Kidney (tissue), 14 donors: ENCODE measurements around the gene HNRNPR. TPM values are rescaled to one million over a fixed set of nuclear protein-coding genes. Genes with fewer than 3 reads are reported as not detected.

Experiments used
- DNase-seq, 5 donors: peaks; one replicate each; pipeline ENCODE4 v3.0.0-alpha.2; 2013 to 2020
- FAIRE-seq: peaks from 2 replicates; lab custom pipeline; 2012; peaks lifted over from hg19 to GRCh38; lab: Jason Lieb, UNC
- H3K27ac ChIP-seq, 2 donors: one replicate each; pipeline ENCODE4 v1.7.0; 2013; ENCODE audit warnings: low read depth in 2 of 2, low read length in 2 of 2, inconsistent platforms in 1 of 2
- H3K27me3 ChIP-seq: one replicate; pipeline ENCODE4 v1.7.1; 2013; ENCODE audit warnings: low read length, inconsistent platforms; ENCODE audit not compliant: control insufficient read depth, insufficient read depth
- H3K36me3 ChIP-seq, 3 donors: one replicate each; pipeline versions ENCODE4 v1.7.0 to v1.7.1; 2013; ENCODE audit warnings: low read length in 3 of 3, control low read depth in 1 of 3, inconsistent platforms in 1 of 3; ENCODE audit not compliant: insufficient read depth in 3 of 3, control insufficient read depth in 2 of 3
- H3K4me1 ChIP-seq, 3 donors: one replicate each; pipeline versions ENCODE4 v1.7.0 to v1.7.1; 2013; ENCODE audit warnings: low read length in 3 of 3, inconsistent platforms in 1 of 3, low read depth in 1 of 3; ENCODE audit not compliant: control insufficient read depth in 2 of 3, insufficient read depth in 2 of 3
- H3K4me3 ChIP-seq, 3 donors: one replicate each; pipeline versions ENCODE4 v1.7.0 to v1.8.1; 2013; ENCODE audit warnings: low read length in 3 of 3, control low read depth in 1 of 3, inconsistent platforms in 1 of 3
- H3K9ac ChIP-seq, 3 donors: one replicate each; pipeline versions ENCODE4 v1.7.0 to v1.7.1; 2013; ENCODE audit warnings: low read length in 3 of 3, control low read depth in 1 of 3, inconsistent platforms in 1 of 3
- H3K9me3 ChIP-seq, 3 donors: one replicate each; pipeline versions ENCODE4 v1.7.0 to v1.7.1; 2013; ENCODE audit warnings: low read length in 3 of 3, control low read depth in 1 of 3, inconsistent platforms in 1 of 3; ENCODE audit not compliant: control insufficient read depth in 2 of 3, insufficient read depth in 1 of 3
- CTCF ChIP-seq: IDR thresholded peaks from 3 replicates; pipeline ENCODE4 v1.5.1; 2012; ENCODE audit warnings: mild to moderate bottlenecking, moderate library complexity, borderline replicate concordance; ENCODE audit not compliant: insufficient read depth; ENCODE audit errors: extremely low read depth
- intact Hi-C: fragments of 100-400 bp; cut with DNase I; formaldehyde crosslinking; loops from one replicate; pipeline ENCODE4 v1.11.1; 2022
- polyA plus RNA-seq: library from polyadenylated mRNA; stranded (reverse); fragments of 350-450 nt; fragmentation: Illumina TruSeq; extraction: RNeasy Lipid Tissue Mini Kit (QIAGEN cat#74804); gene quantifications from one replicate; pipeline ENCODE4 v1.2.3, GENCODE V29; 2014; ENCODE audit warnings: low read depth, low replicate concordance; ENCODE audit not compliant: insufficient read depth
- total RNA-seq: library from RNA; stranded (reverse); fragmentation: NEBNext Ultra II Directional; extraction: Animal tissue kit (Norgen Biotek cat#: 25700); gene quantifications from one replicate; pipeline ENCODE4 v1.2.1, GENCODE V29; 2021
- donor health status: control.
- donor health status: control.
- donor health status: control.
- donor health status: control.
- donor health status: control.
- donor health status: DM: yes; HTN: yes; CAD: no.
- donor health status: Normal renal cell carcinoma (clear cell type).

HNRNPR gene
- total and polyA plus RNA-seq, 2 donors from 2014 or later: 45.3 to 126 TPM

GRCh38 chr1:23288671-23289070 lies 55.4 kb downstream of the HNRNPR start:
- no peak for DNase-seq
- no peak overlapping the region for H3K27ac ChIP-seq
- H3K9me3 ChIP-seq: no peaks in the 10 kb centered on the region
- H3K36me3 ChIP-seq: peaks cover 0 to 6% (median 6%) of the 10 kb centered on the region in 3 donors
- no peak for TF ChIP-seq CTCF
- intact Hi-C loops: no loop called here
- H3K9ac ChIP-seq: no peak overlapping the region
- no peaks in the 10 kb centered on the region for H3K27me3 ChIP-seq
- no peak overlapping the region for H3K4me3 ChIP-seq
- H3K4me1 ChIP-seq: peaks cover 0 to 4% (median 3%) of the 10 kb centered on the region in 3 donors
- no peak for FAIRE-seq

DNA sequence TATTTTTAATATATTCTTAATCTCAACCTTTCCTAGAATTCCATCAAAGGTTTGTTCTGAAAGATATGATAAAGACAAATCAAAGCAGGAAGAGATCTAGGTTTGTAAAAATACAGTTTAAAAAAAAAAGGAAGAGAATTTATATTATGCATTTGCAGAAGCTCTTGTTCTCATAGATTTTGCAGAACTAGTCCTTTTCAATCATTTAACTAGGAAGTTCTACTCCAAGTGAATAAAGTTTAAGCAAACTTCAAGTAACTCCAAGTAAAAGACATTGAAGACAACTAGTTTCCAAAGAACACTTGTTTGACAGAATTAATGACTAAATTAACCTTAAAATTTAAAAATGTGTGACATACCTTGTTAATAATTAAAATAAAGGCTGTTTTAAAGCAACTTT lies 55.9 kb downstream of the HNRNPR start:
- H3K9me3 ChIP-seq: no peaks in the 10 kb centered on the region
- DNase-seq (no peak), FAIRE-seq (no peak)
- no peak overlapping the region for H3K4me3 ChIP-seq
- intact Hi-C loops: no loop called here
- H3K4me1 ChIP-seq: peaks cover 0 to 7% (median 3%) of the 10 kb centered on the region in 3 donors
- no peak overlapping the region for H3K9ac ChIP-seq
- H3K27me3 ChIP-seq: no peaks in the 10 kb centered on the region
- TF ChIP-seq CTCF: no peak
- H3K36me3 ChIP-seq: peaks cover 0 to 6% (median 6%) of the 10 kb centered on the region in 3 donors
- H3K27ac ChIP-seq: no peak overlapping the region

DNA sequence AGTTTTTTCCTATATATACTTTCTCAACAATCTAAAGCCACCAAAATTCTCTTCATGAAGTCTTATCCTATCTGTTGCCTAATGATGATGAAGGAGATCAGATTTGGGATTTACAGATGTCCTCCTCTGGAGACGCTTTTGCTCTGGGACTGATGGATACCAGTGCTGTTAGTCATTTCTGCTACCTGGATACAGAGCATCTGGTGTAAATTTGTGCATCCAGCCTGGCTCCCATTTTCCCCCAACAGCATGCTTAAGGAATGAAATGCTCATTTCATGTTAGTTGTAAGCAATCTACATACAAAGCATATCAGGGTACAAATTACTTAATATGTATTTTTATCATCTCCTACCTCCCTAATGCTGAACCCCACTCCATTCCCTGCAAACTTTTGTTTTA lies 57.7 kb downstream of the HNRNPR start:
- no peaks in the 10 kb centered on the region for H3K9me3 ChIP-seq
- intact Hi-C loops: no loop called here
- H3K36me3 ChIP-seq: peaks cover 0 to 11% (median 6%) of the 10 kb centered on the region in 3 donors
- H3K9ac ChIP-seq: no peak overlapping the region
- DNase-seq (no peak), FAIRE-seq (no peak)
- TF ChIP-seq CTCF: no peak
- no peaks in the 10 kb centered on the region for H3K27me3 ChIP-seq
- peaks cover 0 to 7% (median 3%) of the 10 kb centered on the region in 3 donors for H3K4me1 ChIP-seq
- H3K27ac ChIP-seq: no peak overlapping the region
- no peak overlapping the region for H3K4me3 ChIP-seq
